Middle frontal gyrus (tissue), 1 donor: Measurements from ENCODE around the gene PTPRD.

Experiments
- DNase-seq: peaks from one replicate; pipeline ENCODE4 v3.0.0-alpha.2; 2015; ENCODE audit warnings: low spot score; ENCODE audit errors: extremely low spot score

The PTPRD gene

DNA sequence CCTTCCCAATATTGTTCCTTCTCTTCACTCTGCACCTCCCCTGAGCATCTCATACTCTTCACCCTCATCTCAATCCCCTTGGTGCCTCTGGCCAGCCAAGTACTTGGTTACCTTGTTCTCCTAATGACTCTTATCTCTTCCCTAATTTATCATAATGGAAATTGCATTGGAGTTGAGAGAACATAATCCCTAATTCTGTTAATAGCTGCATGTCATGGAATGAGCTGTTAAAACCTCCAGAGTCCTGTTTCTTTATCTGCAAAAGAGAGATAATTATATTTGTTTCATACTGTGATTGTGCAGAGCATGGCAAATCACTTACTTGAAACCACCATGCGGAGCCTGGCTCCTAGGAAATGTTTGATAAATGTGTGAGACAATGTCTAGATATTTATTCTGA is 1738.3 kb downstream of the PTPRD start:
- no peak for DNase-seq

- no peak for DNase-seq
Measured at GRCh38 chr9:8872802-8873201, 1740.0 kb downstream of the PTPRD start.

DNA sequence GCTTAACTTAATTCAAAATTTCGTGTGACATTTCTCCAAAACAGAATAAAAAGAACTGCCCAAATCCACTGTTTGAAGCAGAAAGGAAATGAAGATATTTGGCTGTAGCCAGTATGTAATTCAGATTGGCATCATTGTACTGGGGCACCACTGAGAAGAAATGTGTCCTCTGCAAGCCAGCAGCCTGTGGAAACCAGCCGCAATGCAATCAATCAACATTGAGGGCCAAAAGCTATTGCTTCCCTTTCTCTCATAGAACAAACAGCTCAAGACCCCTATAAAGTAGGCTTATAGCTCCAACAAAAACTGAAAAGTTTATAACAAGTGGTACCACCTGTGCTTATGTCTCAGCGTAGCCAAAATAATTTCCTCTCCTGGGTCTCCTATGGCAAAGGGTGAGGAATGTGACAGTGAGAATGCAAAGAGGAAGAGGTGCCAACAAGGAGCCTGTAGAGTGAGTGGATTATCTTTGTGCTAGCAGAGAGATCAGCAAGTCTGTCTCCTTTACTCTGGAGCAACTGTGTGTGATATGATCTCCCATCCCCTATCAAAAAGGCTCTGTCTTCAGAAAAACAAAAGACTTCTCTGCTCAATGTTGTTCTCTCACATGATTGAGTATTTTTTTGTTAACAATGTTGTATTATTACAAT is 1740.9 kb downstream of the PTPRD start:
- no peak for DNase-seq

- no peak for DNase-seq
Measured at GRCh38 chr9:8871396-8871795, 1741.4 kb downstream of the PTPRD start.

- no peak for DNase-seq
Measured at GRCh38 chr9:8869812-8870211, 1743.0 kb downstream of the PTPRD start.

DNA sequence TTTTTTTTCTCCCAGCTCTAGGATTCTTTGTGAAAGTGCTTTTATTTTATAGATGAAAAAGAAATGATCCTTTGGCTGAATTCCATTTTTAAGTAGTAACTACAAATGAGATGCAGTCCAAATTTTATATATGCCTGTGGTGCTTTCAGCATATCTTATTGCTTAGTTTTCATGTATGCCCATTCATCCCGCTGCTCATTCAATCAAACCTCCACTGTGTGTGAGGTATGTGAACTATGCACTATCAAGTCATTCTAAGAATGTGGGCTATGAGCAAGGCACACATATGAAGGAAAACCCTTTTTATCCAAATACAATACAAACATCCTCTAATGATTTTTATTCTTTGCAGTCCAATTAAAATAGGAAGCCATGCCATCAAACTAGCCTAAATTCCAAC is 1744.2 kb downstream of the PTPRD start:
- no peak for DNase-seq

- DNase-seq, result no peak
Measured at GRCh38 chr9:8867148-8867547, 1745.7 kb downstream of the PTPRD start.

DNA sequence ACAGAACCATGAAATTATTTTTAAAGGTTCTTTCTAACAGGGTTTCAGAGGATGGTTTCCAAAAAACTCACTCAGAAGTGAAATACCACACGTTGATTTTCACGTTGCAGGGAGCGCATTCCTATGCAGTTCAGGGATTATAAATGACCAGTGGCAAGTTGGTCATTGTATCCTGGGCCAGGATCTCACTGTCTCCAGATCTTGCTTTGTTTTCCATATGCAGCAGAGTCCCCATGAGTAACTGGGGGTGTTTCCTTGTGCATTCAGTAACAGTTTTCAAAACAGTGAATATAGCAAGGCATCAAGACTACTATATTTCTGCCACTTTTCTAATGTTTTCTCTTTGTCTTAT is 1748.3 kb downstream of the PTPRD start:
- no peak for DNase-seq

- DNase-seq, result no peak
Measured at GRCh38 chr9:8863886-8864544, 1748.8 kb downstream of the PTPRD start.

- no peak for DNase-seq
Measured at GRCh38 chr9:8863069-8863468, 1749.7 kb downstream of the PTPRD start.

- no peak for DNase-seq
Measured at GRCh38 chr9:8860925-8861324, 1751.9 kb downstream of the PTPRD start.

- no peak for DNase-seq
Measured at GRCh38 chr9:8860086-8860485, 1752.7 kb downstream of the PTPRD start.

- no peak for DNase-seq
Measured at GRCh38 chr9:8859416-8859815, 1753.4 kb downstream of the PTPRD start.

GRCh38 chr9:8858596-8859161 is 1754.1 kb downstream of the PTPRD start:
- DNase-seq, result no peak

GRCh38 chr9:8857926-8858595 is 1754.7 kb downstream of the PTPRD start:
- DNase-seq, result peak; percentile 70

DNA sequence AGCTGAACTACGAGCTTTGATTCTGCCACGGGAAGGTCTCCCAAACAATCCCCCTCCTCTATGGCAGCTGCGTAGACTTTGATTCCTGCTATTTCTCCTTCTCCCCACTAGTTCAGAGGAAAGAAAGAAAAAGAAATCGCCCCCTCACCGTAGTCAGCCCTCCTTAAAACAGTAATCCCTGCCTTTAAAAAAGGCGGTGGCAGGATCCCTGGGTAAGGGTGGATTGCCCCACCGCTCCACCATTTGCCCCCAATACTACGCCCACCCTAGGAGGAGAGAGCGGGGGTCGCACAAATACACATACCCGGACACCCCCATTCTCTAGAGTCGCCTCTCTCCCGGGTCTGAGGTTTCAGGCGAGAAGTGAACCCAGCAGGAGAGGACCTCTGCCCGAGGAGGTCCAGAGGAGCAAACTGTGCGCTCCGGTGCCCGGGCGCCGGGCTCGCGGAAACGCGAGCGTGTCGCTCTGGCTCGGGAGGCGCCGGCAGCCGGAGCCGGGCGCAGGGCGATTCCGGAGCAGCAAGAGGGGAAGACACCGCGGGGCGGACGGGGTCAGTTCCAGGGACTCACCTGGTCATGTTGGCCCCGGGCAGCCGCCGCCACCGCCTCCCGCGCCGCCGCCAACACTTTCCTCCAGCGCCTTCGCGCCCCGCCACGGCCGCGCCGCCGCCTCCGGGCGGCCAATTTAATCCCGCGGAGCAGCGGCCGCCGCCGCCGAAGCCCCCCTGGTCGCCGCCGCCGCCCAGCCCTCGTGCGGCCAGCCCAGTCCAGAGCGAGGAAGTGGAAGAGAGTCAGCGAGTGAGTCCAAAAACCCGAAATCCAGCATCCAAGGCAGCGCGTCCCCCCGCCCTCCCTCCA is 1755.5 kb downstream of the PTPRD start:
- no peak for DNase-seq

DNA sequence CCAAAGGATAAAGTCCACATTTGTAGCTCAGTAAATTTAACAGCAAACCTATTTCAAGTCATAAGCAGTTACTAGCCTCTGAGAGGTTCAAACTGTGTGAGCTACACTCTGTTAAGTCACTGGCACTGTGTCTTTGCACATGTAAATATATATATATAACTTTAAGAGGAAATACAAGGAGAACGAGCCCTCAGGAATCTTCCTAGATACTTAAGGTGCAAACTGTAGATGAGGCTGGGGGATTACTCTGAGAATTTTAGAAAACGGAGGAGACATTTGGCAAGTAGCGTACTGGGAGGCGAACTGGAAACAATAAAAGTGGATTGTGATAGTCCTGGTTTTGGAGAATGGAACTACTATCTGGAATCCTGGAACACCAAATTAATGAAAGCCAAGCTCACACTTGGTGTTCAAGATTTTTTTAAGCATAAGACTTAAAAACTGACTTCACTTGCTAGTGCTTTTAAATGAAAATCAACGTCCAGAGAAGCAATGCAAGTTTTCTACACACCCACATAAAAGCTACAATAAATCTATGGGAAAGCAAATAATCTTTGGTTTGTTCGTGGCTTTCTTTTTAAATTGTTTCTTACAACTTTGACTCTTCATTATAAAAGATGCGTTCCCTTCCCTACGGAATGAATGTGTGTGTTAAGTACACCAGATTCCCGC is 1756.3 kb downstream of the PTPRD start:
- DNase-seq, result no peak

DNA sequence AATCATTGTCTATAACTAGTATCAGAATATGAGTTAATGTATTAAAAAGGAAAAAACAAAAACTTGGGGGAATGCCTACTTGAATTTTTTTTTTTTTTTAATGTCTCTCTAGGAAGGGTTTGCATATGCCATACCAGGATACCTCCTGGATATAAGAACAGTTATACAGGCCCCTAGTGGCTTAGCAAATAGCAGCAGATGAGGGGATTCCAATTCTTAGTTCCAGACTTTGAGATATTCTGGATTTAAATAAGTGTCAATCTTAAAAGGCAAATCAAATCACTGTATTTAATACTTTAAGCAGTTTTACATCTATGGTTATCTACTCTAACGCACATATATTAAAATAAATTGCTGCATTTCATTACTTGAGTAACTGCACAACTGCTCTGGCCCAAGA is 1757.8 kb downstream of the PTPRD start:
- no peak for DNase-seq

GRCh38 chr9:8852301-8852864 is 1760.4 kb downstream of the PTPRD start:
- no peak for DNase-seq

- DNase-seq, result no peak
Measured at GRCh38 chr9:8850914-8851313, 1761.9 kb downstream of the PTPRD start.

GRCh38 chr9:8845808-8846207 is 1767.0 kb downstream of the PTPRD start:
- DNase-seq, result no peak
